Measurements from ENCODE around the gene IL22RA1. TPM values are rescaled to one million over a fixed set of nuclear protein-coding genes. Genes with fewer than 3 reads are reported as not detected.

IL22RA1 gene
- total and polyA plus RNA-seq, 7 donors: 0.08 to 0.26 (median 0.16) TPM; not detected in 3

DNA sequence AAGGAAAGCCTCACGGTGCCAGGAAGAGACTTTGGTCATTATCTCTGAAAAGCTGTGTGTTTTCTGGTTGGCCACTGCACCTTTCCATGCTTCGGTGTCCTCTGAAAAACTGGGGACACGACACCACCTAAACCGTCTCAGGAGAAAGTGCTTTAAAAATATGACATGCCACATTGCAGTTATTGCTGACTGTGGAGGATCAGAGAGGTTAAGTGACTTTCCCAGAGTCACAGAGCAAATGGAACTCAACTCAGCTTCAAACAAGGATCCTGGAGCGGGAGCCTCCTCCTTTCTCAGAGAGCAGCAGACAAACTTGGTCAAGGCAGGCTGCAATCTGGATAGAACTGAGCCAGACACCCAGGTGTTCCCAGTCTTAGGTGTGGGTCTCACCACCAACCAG, 44.8 kb downstream of the IL22RA1 start:
- Histone ChIP-seq H3K27me3 (ENCODE audit: insufficient read depth in 3 of 3, low read length in 2 of 3) (no peaks in the 10 kb centered on the region), H3K4me3 (no peak overlapping the region), H3K4me1 (peaks cover 34% of the 10 kb centered on the region), H3K27ac (peak overlapping the region; percentile 85), H3K36me3 (ENCODE audit: insufficient read depth in 1 of 2, low read depth in 1 of 2) (peaks cover 0 to 13% of the 10 kb centered on the region in 2 donors), H3K9me3 (no peaks in the 10 kb centered on the region)
- no peak for DNase-seq
- TF ChIP-seq, protein P1, sequence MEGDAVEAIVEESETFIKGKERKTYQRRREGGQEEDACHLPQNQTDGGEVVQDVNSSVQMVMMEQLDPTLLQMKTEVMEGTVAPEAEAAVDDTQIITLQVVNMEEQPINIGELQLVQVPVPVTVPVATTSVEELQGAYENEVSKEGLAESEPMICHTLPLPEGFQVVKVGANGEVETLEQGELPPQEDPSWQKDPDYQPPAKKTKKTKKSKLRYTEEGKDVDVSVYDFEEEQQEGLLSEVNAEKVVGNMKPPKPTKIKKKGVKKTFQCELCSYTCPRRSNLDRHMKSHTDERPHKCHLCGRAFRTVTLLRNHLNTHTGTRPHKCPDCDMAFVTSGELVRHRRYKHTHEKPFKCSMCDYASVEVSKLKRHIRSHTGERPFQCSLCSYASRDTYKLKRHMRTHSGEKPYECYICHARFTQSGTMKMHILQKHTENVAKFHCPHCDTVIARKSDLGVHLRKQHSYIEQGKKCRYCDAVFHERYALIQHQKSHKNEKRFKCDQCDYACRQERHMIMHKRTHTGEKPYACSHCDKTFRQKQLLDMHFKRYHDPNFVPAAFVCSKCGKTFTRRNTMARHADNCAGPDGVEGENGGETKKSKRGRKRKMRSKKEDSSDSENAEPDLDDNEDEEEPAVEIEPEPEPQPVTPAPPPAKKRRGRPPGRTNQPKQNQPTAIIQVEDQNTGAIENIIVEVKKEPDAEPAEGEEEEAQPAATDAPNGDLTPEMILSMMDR (IDR thresholded peaks at IDR 0.05): no peak
- intact Hi-C loops (cut with DNase I): no loop called here
- ATAC-seq: no peak
- WGBS, 3 donors: 88 to 91% (median 89%) methylated on average over 5 of the region's 5 CpGs

GRCh38 chr1:24097663-24098062, 45.3 kb downstream of the IL22RA1 start:
- H3K27me3 ChIP-seq (ENCODE audit: insufficient read depth in 3 of 3, low read length in 2 of 3): no peaks in the 10 kb centered on the region
- H3K36me3 ChIP-seq (ENCODE audit: insufficient read depth in 1 of 2, low read depth in 1 of 2): peaks cover 0 to 17% of the 10 kb centered on the region in 2 donors
- H3K9me3 ChIP-seq: no peaks in the 10 kb centered on the region
- H3K4me3 ChIP-seq: no peak overlapping the region
- 84 to 91% (median 87%) methylated on average over 11 of the region's 11 CpGs for WGBS, 3 donors
- peaks cover 31% of the 10 kb centered on the region for H3K4me1 ChIP-seq
- peak in 1 of 2 donors; percentile 46 for DNase-seq
- ATAC-seq: no peak
- H3K27ac ChIP-seq: peak overlapping the region; percentile 85
- TF ChIP-seq, protein P1 (IDR thresholded peaks at IDR 0.05): no peak
- intact Hi-C loops (cut with DNase I): no loop called here

DNA sequence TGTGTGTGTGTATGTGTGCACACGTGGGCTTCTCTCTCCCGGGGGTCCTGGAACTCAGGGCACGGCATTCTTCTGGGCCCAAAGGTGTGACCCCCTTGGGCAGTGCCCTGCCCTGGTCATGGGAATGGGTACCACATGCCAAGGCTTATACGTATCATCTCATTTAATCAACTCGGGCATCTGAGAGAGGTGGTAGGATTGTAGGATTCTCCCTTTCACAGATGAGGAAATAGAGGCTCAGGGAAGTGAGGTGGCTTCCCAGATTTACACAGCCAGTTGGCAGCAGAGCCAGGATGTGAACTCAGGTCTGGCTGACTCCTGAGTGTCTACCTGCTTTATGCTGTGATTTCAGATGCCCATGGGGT, 46.2 kb downstream of the IL22RA1 start:
- H3K27me3 ChIP-seq (ENCODE audit: insufficient read depth in 3 of 3, low read length in 2 of 3): no peaks in the 10 kb centered on the region
- peak overlapping the region; percentile 85 for H3K27ac ChIP-seq
- ATAC-seq (peak in 3 of 4 donors; percentile 35 to 50 (median 46)), DNase-seq (peak in 1 of 2 donors; percentile 52)
- H3K4me1 ChIP-seq: peaks cover 29% of the 10 kb centered on the region
- H3K36me3 ChIP-seq (ENCODE audit: insufficient read depth in 1 of 2, low read depth in 1 of 2): peaks cover 2 to 27% of the 10 kb centered on the region in 2 donors
- intact Hi-C loops (cut with DNase I): no loop called here
- TF ChIP-seq, protein P1 (IDR thresholded peaks at IDR 0.05): no peak
- H3K9me3 ChIP-seq: no peaks in the 10 kb centered on the region
- H3K4me3 ChIP-seq: no peak overlapping the region
- WGBS, 3 donors: 23 to 41% (median 29%) methylated on average over 5 of the region's 5 CpGs

- peak; percentile 71 to 89 for DNase-seq
- TF ChIP-seq, protein P1 (IDR thresholded peaks at IDR 0.05): no peak
- peaks cover 25% of the 10 kb centered on the region for H3K4me1 ChIP-seq
- H3K27ac ChIP-seq: peak overlapping the region; percentile 85
- intact Hi-C loops (cut with DNase I): no loop called here
- no peak overlapping the region for H3K4me3 ChIP-seq
- ATAC-seq: peak; percentile 83 to 94 (median 85)
- H3K9me3 ChIP-seq: no peaks in the 10 kb centered on the region
- no peaks in the 10 kb centered on the region for H3K27me3 ChIP-seq (ENCODE audit: insufficient read depth in 3 of 3, low read length in 2 of 3)
- WGBS, 3 donors: 30 to 46% (median 30%) methylated on average over 8 of the region's 8 CpGs
- peaks cover 4 to 32% of the 10 kb centered on the region in 2 donors for H3K36me3 ChIP-seq (ENCODE audit: insufficient read depth in 1 of 2, low read depth in 1 of 2)
These were observed 46.8 kb downstream of the IL22RA1 start for GRCh38 chr1:24096009-24096738.
